CD8-positive, alpha-beta memory T cell (primary cell): ENCODE measurements around the gene PRSS21. TPM values are rescaled to one million over a fixed set of nuclear protein-coding genes. Genes with fewer than 3 reads are reported as not detected.

Experiments used
- CTCF ChIA-PET: fragments of 350-600 bp; sonication (Branson Sonifier 250); formaldehyde crosslinking; loops from one replicate; lab custom pipeline; 2021; ENCODE audit warnings: antibody characterized with exemption; lab: Charles Lee
- POLR2A ChIA-PET: fragments of 350-600 bp; sonication (Branson Sonifier 250); formaldehyde crosslinking; loops from one replicate; lab custom pipeline; 2021; ENCODE audit warnings: antibody characterized with exemption; lab: Charles Lee
- DNase-seq, 5 donors: peaks; one replicate each; pipeline versions ENCODE4 v3.0.0 to v3.0.0-alpha.2; 2020 to 2022; ENCODE audit warnings: mixed read lengths in 1 of 5
- H3K27ac ChIP-seq: one replicate; pipeline ENCODE4 v1.7.0; 2013; ENCODE audit warnings: low read depth, mild to moderate bottlenecking, low read length, moderate library complexity
- H3K27me3 ChIP-seq: 2 replicates; pipeline ENCODE4 v1.7.0; 2013; ENCODE audit warnings: low read length, mild to moderate bottlenecking; ENCODE audit not compliant: insufficient read depth, poor library complexity, severe bottlenecking
- H3K36me3 ChIP-seq: 2 replicates; pipeline ENCODE4 v1.7.0; 2013; ENCODE audit warnings: mild to moderate bottlenecking, low read length, moderate library complexity; ENCODE audit not compliant: insufficient read depth
- H3K4me1 ChIP-seq: 2 replicates; pipeline ENCODE4 v1.7.0; 2013; ENCODE audit warnings: mild to moderate bottlenecking, low read length, moderate library complexity; ENCODE audit not compliant: insufficient read depth
- H3K4me3 ChIP-seq: 2 replicates; pipeline ENCODE4 v1.7.0; 2013; ENCODE audit warnings: mild to moderate bottlenecking, low read length
- H3K9me3 ChIP-seq: 2 replicates; pipeline ENCODE4 v1.7.0; 2013; ENCODE audit warnings: mild to moderate bottlenecking, low read length
- H3K27ac Mint-ChIP-seq, 8 donors: one replicate each; pipeline ENCODE4 v1.8.0; 2020 to 2021; ENCODE audit warnings: mixed read lengths in 8 of 8, mild to moderate bottlenecking in 6 of 8, inconsistent platforms in 3 of 8, moderate library complexity in 3 of 8
- H3K27me3 Mint-ChIP-seq, 2 donors: one replicate each; pipeline ENCODE4 v1.8.0; 2020 to 2021; ENCODE audit warnings: mixed read lengths in 2 of 2, mild to moderate bottlenecking in 1 of 2, moderate library complexity in 1 of 2
- H3K36me3 Mint-ChIP-seq, 3 donors: one replicate each; pipeline ENCODE4 v1.8.0; 2020 to 2021; ENCODE audit warnings: mixed read lengths in 3 of 3, inconsistent platforms in 1 of 3, mild to moderate bottlenecking in 1 of 3
- H3K4me1 Mint-ChIP-seq, 3 donors: one replicate each; pipeline ENCODE4 v1.8.0; 2020 to 2021; ENCODE audit warnings: mixed read lengths in 3 of 3, inconsistent platforms in 1 of 3, mild to moderate bottlenecking in 1 of 3
- H3K4me3 Mint-ChIP-seq, 7 donors: one replicate each; pipeline ENCODE4 v1.8.0; 2020 to 2021; ENCODE audit warnings: mixed read lengths in 7 of 7, mild to moderate bottlenecking in 6 of 7, moderate library complexity in 4 of 7, inconsistent platforms in 2 of 7
- H3K9me3 Mint-ChIP-seq, 5 donors: one replicate each; pipeline ENCODE4 v1.8.0; 2020 to 2022; ENCODE audit warnings: mixed read lengths in 5 of 5, mild to moderate bottlenecking in 3 of 5, moderate library complexity in 2 of 5, inconsistent platforms in 1 of 5
- polyA plus RNA-seq: library from polyadenylated mRNA; unstranded; fragments of 300-500 nt; fragmentation: Illumina TruSeq; gene quantifications from one replicate; pipeline ENCODE4 v1.2.3, GENCODE V29; 2021
- total RNA-seq, 2 experiments: library from RNA; stranded (reverse); gene quantifications; one replicate each; pipeline ENCODE4 v1.2.3, GENCODE V29; 2021

PRSS21 gene
- total and polyA plus RNA-seq, 3 experiments from 2014 or later, result 8.8 to 13.6 (median 9.2) TPM

GRCh38 chr16:2852003-2852730 is 35.1 kb downstream of the PRSS21 start:
- Mint-ChIP-seq H3K36me3 (peaks cover 0 to 13% (median 7%) of the 10 kb centered on the region in 3 donors), H3K27ac (no peak overlapping the region), H3K9me3 (peaks cover 4 to 10% (median 7%) of the 10 kb centered on the region in 5 donors), H3K4me1 (peaks cover under 1 to 8% (median under 1%) of the 10 kb centered on the region in 3 donors), H3K27me3 (peaks cover 0 to 8% of the 10 kb centered on the region in 2 donors), H3K4me3 (no peak overlapping the region)
- CTCF ChIA-PET, result no interaction called here
- DNase-seq, result no peak
- Histone ChIP-seq H3K27ac (no peak overlapping the region), H3K4me1 (no peaks in the 10 kb centered on the region), H3K27me3 (no peaks in the 10 kb centered on the region), H3K9me3 (no peaks in the 10 kb centered on the region), H3K4me3 (no peak overlapping the region), H3K36me3 (no peaks in the 10 kb centered on the region)
- POLR2A ChIA-PET, result no interaction called here

DNA sequence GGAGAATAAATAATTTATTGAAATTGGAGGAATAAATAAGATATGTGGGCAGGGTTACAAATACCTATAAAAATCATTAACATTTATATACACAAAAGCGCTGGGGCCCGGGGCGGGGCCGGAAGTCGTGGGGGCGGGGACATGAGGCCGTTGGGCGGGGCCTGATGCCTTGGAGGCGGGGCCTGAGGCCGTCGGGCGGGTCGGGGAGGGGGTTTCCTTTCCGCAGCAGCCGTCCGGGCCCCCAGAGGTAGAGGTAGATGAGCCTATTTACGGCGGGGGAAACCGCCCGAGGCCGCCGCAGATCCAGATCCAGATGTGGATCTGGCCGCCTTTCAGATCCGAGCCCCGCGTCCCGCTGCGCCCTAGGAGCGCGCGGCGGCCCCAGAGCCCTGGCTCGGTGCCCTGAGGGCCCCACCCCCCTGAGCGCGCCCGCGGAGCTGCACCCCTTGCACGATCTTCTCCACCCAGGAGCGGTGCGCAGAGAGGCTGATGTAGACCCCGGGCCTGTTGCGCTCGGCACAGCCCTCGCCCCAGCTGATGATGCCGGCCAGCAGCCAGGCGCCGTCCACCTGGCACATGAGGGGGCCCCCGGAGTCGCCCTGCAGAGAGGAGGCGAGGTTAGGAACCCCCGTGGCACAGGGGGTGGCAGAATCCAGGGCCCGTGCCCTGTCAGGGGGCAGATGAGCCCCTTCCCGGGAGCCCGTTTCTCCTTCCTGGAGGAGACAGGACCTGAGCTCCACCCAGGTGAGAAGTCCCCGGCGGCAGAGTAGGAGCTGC is 35.9 kb downstream of the PRSS21 start:
- Histone ChIP-seq H3K27ac (no peak overlapping the region), H3K9me3 (no peaks in the 10 kb centered on the region), H3K27me3 (no peaks in the 10 kb centered on the region), H3K36me3 (no peaks in the 10 kb centered on the region), H3K4me1 (peaks cover 6% of the 10 kb centered on the region), H3K4me3 (no peak overlapping the region)
- no peak overlapping the region for H3K4me3 Mint-ChIP-seq
- H3K27me3 Mint-ChIP-seq, result peaks cover 0 to 12% of the 10 kb centered on the region in 2 donors
- ChIA-PET CTCF (interaction anchor here (1.3 kb wide), 1 partner anchor 14 kb away, joined by 6 read pairs; no protein-coding TSS in a partner anchor), POLR2A (no interaction called here)
- H3K27ac Mint-ChIP-seq, result no peak overlapping the region
- H3K4me1 Mint-ChIP-seq, result peaks cover 4 to 12% (median 5%) of the 10 kb centered on the region in 3 donors
- DNase-seq, result no peak
- H3K9me3 Mint-ChIP-seq, result peaks cover 4 to 10% (median 7%) of the 10 kb centered on the region in 5 donors
- peaks cover 0 to 13% (median 9%) of the 10 kb centered on the region in 3 donors for H3K36me3 Mint-ChIP-seq

DNA sequence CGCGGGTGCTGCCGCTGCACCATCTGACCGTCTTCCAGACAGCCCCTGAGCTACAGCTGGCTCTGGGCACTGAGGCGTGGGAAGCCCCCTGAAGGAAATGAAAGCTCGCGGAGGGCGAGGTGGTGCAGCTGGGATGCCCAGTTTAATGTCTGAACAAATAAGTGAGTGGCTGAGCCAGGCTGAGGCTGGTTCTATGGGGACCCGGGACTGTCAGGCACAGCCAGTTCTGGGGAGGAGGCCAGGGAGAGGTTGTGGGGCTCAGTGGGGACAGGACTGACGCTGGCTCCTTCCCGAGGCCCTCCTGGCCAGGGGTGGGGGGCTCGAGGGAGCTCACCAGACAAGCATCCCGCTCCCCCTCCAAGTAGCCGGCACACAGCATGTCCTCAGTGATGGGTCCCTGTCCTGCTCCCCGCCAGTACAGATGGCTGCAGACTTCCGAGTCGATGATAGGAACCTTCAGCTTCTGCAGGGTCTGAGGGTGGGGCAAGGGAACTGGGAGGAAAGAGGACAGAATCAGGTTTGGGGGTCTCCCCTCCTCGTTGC is 36.6 kb downstream of the PRSS21 start:
- ChIA-PET CTCF (interaction anchor here (1.3 kb wide), 3 partner anchors 8 to 15 kb away, joined by 6 to 7 read pairs (median 6); no protein-coding TSS in a partner anchor), POLR2A (no interaction called here)
- Mint-ChIP-seq H3K27ac (no peak overlapping the region), H3K27me3 (peaks cover 0 to 12% of the 10 kb centered on the region in 2 donors), H3K4me1 (peaks cover 4 to 12% (median 5%) of the 10 kb centered on the region in 3 donors), H3K4me3 (no peak overlapping the region), H3K9me3 (peaks cover 4 to 10% (median 7%) of the 10 kb centered on the region in 5 donors), H3K36me3 (peaks cover 0 to 13% (median 9%) of the 10 kb centered on the region in 3 donors)
- no peaks in the 10 kb centered on the region for H3K9me3 ChIP-seq
- H3K27me3 ChIP-seq, result no peaks in the 10 kb centered on the region
- no peak for DNase-seq
- H3K4me3 ChIP-seq, result no peak overlapping the region
- H3K27ac ChIP-seq, result no peak overlapping the region
- H3K36me3 ChIP-seq, result no peaks in the 10 kb centered on the region
- H3K4me1 ChIP-seq, result peaks cover 12% of the 10 kb centered on the region

DNA sequence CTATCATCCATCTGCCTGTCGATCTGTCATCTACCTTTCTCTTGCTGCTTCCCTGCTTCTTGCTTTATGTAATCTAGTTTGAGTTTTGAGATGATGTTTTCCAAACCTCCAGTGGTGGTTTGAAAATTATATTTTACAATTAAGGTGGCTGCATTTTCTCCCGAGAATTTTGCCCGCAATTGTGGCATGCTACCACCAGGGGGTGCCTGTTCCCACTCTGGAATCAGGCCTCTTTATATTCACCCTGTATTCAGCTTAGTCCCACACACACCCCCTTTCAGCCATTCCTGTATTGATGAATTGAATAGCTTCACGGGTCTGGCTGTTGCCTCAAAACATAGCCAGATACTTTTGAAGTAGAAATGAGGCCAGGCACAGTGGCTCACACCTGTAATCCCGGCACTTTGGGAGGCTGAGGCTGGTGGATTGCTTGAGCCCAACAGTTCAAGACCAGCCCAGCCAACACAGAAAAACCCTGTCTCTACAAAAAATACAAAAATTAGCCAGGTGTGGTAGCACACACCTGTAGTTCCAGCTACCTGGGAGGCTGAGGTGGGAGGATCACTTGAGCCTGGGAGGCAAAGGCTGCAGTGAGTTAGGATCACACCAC is 37.8 kb downstream of the PRSS21 start:
- Mint-ChIP-seq H3K4me1 (peaks cover 4 to 12% (median 5%) of the 10 kb centered on the region in 3 donors), H3K27me3 (peaks cover 0 to 4% of the 10 kb centered on the region in 2 donors), H3K27ac (peak overlapping the region in 2 of 8 donors; percentile 24 to 41), H3K36me3 (peaks cover 0 to 13% (median 9%) of the 10 kb centered on the region in 3 donors), H3K4me3 (no peak overlapping the region), H3K9me3 (peaks cover 4 to 10% (median 7%) of the 10 kb centered on the region in 5 donors)
- no peaks in the 10 kb centered on the region for H3K9me3 ChIP-seq
- POLR2A ChIA-PET, result no interaction called here
- H3K27me3 ChIP-seq, result no peaks in the 10 kb centered on the region
- no peak overlapping the region for H3K27ac ChIP-seq
- H3K4me1 ChIP-seq, result peaks cover 16% of the 10 kb centered on the region
- no peak overlapping the region for H3K4me3 ChIP-seq
- H3K36me3 ChIP-seq, result no peaks in the 10 kb centered on the region
- DNase-seq, result no peak
- CTCF ChIA-PET, result interaction anchor here (0.5 to 1.3 kb wide), 3 partner anchors 9 to 42 kb away, joined by 3 to 7 read pairs (median 6); no protein-coding TSS in a partner anchor

GRCh38 chr16:2855536-2855935 is 38.5 kb downstream of the PRSS21 start:
- ChIA-PET CTCF (interaction anchor here (1.7 kb wide), 1 partner anchor 12 kb away, joined by 11 read pairs; no protein-coding TSS in a partner anchor), POLR2A (no interaction called here)
- DNase-seq, result no peak
- H3K4me1 Mint-ChIP-seq, result peaks cover 4 to 12% (median 5%) of the 10 kb centered on the region in 3 donors
- H3K9me3 ChIP-seq, result no peaks in the 10 kb centered on the region
- H3K27ac ChIP-seq, result no peak overlapping the region
- no peak overlapping the region for H3K4me3 ChIP-seq
- H3K27ac Mint-ChIP-seq, result peak overlapping the region in 3 of 8 donors; percentile 17 to 51 (median 24)
- peaks cover 5 to 8% of the 10 kb centered on the region in 2 donors for H3K27me3 Mint-ChIP-seq
- no peak overlapping the region for H3K4me3 Mint-ChIP-seq
- H3K36me3 Mint-ChIP-seq, result peaks cover 0 to 13% (median 9%) of the 10 kb centered on the region in 3 donors
- no peaks in the 10 kb centered on the region for H3K27me3 ChIP-seq
- peaks cover 4 to 10% (median 7%) of the 10 kb centered on the region in 5 donors for H3K9me3 Mint-ChIP-seq
- H3K4me1 ChIP-seq, result peaks cover 16% of the 10 kb centered on the region
- no peaks in the 10 kb centered on the region for H3K36me3 ChIP-seq

DNA sequence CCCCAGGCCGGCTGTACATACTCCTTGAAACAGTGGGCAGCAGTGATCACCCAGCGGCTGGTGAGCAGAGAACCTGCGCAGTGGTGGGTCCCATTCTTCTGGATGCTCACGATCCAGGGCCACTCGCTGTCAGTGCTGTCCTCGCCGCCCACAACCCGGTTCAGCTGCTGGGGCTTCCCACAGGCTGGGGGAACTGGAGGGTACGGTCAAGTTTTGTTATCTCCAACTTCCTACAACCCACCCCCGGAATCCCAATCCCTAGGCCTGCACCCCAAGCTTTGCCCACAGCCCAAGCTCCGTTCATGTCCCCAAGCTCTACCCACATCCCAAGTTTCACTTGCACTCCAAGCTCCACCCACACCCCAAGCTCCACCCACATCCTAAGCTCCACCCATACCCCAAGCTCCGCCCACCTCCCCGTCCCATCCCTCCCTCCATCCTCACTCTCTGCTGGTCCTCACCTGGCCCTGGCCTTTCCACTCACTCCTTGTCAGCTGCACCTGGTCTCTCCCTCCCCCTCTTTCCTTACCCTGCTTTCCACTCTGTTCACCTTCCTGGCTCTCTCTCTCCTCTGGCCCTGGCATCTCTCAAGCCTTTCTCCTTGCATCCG is 39.1 kb downstream of the PRSS21 start:
- Mint-ChIP-seq H3K4me1 (peaks cover 4 to 12% (median 5%) of the 10 kb centered on the region in 3 donors), H3K27ac (peak overlapping the region in 6 of 8 donors; percentile 18 to 90 (median 58)), H3K27me3 (peaks cover 5 to 10% of the 10 kb centered on the region in 2 donors), H3K9me3 (peaks cover 4 to 12% (median 7%) of the 10 kb centered on the region in 5 donors), H3K36me3 (peaks cover 0 to 13% (median 9%) of the 10 kb centered on the region in 3 donors), H3K4me3 (peak overlapping the region in 5 of 7 donors; percentile 19 to 64 (median 45))
- POLR2A ChIA-PET, result no interaction called here
- no peak for DNase-seq
- CTCF ChIA-PET, result interaction anchor here (1.7 kb wide), 1 partner anchor 12 kb away, joined by 11 read pairs; no protein-coding TSS in a partner anchor
- Histone ChIP-seq H3K27ac (no peak overlapping the region), H3K27me3 (no peaks in the 10 kb centered on the region), H3K36me3 (no peaks in the 10 kb centered on the region), H3K4me3 (no peak overlapping the region), H3K4me1 (peaks cover 16% of the 10 kb centered on the region), H3K9me3 (no peaks in the 10 kb centered on the region)
